Mesothelial cell of epicardium (in vitro differentiated cells): Measurements from ENCODE around the gene MTARC1. TPM values are rescaled to one million over a fixed set of nuclear protein-coding genes. Genes with fewer than 3 reads are reported as not detected.

Experiments
- DNase-seq, 2 experiments: peaks; one replicate each; pipeline ENCODE4 v3.0.0; 2021; ENCODE audit warnings: low spot score in 2 of 2; ENCODE audit not compliant: unreplicated experiment in 2 of 2
- H3K27ac Mint-ChIP-seq: 2 replicates; pipeline ENCODE4 v1.8.0; 2021; ENCODE audit warnings: mixed read lengths
- H3K27me3 Mint-ChIP-seq: 2 replicates; pipeline ENCODE4 v1.8.0; 2021; ENCODE audit warnings: low read depth, mixed read lengths
- H3K36me3 Mint-ChIP-seq: 2 replicates; pipeline ENCODE4 v1.8.0; 2021; ENCODE audit warnings: mixed read lengths
- H3K4me1 Mint-ChIP-seq: 2 replicates; pipeline ENCODE4 v1.8.0; 2021; ENCODE audit warnings: mixed read lengths
- H3K4me3 Mint-ChIP-seq: 2 replicates; pipeline ENCODE4 v1.8.0; 2021; ENCODE audit warnings: mild to moderate bottlenecking, moderate library complexity, mixed read lengths
- H3K9me3 Mint-ChIP-seq: 2 replicates; pipeline ENCODE4 v1.8.0; 2021; ENCODE audit warnings: mixed read lengths
- total RNA-seq: library from RNA; stranded (reverse); gene quantifications from 3 replicates; pipeline ENCODE4 v1.2.1, GENCODE V29; 2021
- TF ChIP-seq, protein P1 (sequence below): fragments of 200-600 bp; sonication (generic); IDR thresholded peaks from one replicate; pipeline ENCODE4 v1.5.0; 2021; ENCODE audit warnings: antibody characterized with exemption; ENCODE audit not compliant: unreplicated experiment

The MTARC1 gene
- total RNA-seq, 1 donor from 2014 or later, result 11.9 TPM

DNA sequence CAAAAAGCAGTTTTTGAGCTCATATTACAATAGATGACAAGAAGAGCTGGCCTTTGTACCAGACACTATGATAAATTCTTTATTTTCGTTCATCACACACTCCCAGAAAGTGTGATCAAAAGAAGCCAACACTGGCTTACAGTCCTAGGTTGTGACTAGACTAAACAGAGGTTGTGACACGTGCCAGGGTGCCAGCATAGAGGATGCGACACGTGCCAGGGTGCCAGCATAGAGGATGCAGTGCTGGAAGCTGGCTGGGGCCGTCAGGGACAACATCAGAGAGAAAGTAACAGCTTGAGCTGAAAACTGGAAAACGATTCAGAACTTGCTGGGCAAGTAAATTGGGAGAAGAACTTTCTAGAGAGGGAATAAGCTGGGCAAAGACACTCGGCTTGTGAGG is 2.2 kb downstream of the MTARC1 start:
- no peaks in the 10 kb centered on the region for H3K27me3 Mint-ChIP-seq
- no peaks in the 10 kb centered on the region for H3K9me3 Mint-ChIP-seq
- peaks cover 2% of the 10 kb centered on the region for H3K36me3 Mint-ChIP-seq
- no peak for DNase-seq
- H3K27ac Mint-ChIP-seq, result no peak overlapping the region
- H3K4me3 Mint-ChIP-seq, result no peak overlapping the region
- peaks cover 16% of the 10 kb centered on the region for H3K4me1 Mint-ChIP-seq
- TF ChIP-seq, protein P1, sequence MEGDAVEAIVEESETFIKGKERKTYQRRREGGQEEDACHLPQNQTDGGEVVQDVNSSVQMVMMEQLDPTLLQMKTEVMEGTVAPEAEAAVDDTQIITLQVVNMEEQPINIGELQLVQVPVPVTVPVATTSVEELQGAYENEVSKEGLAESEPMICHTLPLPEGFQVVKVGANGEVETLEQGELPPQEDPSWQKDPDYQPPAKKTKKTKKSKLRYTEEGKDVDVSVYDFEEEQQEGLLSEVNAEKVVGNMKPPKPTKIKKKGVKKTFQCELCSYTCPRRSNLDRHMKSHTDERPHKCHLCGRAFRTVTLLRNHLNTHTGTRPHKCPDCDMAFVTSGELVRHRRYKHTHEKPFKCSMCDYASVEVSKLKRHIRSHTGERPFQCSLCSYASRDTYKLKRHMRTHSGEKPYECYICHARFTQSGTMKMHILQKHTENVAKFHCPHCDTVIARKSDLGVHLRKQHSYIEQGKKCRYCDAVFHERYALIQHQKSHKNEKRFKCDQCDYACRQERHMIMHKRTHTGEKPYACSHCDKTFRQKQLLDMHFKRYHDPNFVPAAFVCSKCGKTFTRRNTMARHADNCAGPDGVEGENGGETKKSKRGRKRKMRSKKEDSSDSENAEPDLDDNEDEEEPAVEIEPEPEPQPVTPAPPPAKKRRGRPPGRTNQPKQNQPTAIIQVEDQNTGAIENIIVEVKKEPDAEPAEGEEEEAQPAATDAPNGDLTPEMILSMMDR, result no peak

DNA sequence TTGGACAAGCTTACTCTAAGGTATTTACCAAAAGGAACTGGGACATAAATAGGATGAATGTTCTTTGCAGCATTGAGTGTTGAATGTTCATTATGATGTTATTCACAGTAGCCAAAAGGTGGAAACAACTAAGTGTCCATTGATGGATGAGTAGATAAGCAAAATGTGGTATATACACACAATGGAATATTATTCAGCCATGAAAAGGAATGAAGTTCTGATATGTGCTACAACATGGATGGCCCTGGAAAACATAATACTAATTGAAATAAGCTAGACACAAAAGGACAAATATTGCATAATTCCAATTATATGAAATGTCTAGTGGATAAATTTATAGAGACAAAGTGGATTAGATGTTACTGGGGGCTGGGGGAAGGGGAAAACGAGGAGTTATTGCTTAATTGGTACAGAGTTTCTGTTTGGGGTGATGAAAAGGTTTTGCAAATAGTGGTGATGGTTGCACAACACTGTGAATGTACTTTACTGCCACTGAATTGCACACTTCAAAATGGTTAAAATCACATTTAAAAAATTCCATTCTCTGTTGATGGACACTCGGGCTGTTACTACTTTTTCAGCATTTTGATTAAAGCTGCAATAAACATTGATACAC is 2.9 kb downstream of the MTARC1 start:
- no peak overlapping the region for H3K27ac Mint-ChIP-seq
- peaks cover 2% of the 10 kb centered on the region for H3K36me3 Mint-ChIP-seq
- DNase-seq, result no peak

DNA sequence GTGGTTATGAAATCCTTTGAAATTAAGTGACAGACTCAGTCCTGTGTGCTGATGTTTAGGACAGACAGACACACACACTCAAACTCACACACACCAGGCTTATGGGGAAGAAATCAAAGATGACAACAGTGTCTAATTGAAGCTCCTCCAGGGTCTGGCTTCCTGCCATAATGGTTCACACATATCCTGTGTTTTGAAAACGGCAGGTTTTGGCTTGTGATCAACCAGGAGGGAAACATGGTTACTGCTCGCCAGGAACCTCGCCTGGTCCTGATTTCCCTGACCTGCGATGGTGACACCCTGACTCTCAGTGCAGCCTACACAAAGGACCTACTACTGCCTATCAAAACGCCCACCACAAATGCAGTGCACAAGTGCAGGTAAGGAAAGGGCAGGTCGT is 4.6 kb downstream of the MTARC1 start:
- no peak overlapping the region for H3K27ac Mint-ChIP-seq
- H3K9me3 Mint-ChIP-seq, result no peaks in the 10 kb centered on the region
- no peaks in the 10 kb centered on the region for H3K27me3 Mint-ChIP-seq
- TF ChIP-seq, protein P1, result no peak
- H3K36me3 Mint-ChIP-seq, result peaks cover 2% of the 10 kb centered on the region
- no peak for DNase-seq
- peaks cover 11% of the 10 kb centered on the region for H3K4me1 Mint-ChIP-seq
- no peak overlapping the region for H3K4me3 Mint-ChIP-seq

More for the DNA sequence above, 2.9 kb downstream of the MTARC1 start:
- H3K27me3 Mint-ChIP-seq, result no peaks in the 10 kb centered on the region
- H3K4me3 Mint-ChIP-seq, result no peak overlapping the region
- peaks cover 16% of the 10 kb centered on the region for H3K4me1 Mint-ChIP-seq
- no peaks in the 10 kb centered on the region for H3K9me3 Mint-ChIP-seq
- TF ChIP-seq, protein P1, result no peak

DNA sequence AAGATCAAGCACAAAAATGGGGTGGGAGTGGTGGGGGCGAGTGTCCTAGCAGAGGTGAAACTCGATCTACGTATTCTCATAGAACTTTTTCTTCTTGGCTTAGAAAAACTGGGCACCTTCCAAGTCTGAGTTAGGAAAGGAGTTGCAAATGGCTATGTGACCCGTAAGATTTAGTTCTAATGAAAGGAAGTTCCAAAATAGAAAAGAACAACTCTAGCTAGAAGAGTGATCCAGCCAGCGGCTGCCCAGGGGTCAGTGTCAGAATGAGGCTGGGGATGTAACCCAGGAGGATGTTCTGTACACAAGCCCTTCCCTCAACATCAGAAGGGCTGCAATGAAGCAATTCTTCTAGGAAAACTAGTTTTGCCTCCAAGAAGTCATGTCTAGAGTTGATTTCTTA is 5.2 kb downstream of the MTARC1 start:
- Mint-ChIP-seq H3K4me1 (peaks cover 10% of the 10 kb centered on the region), H3K36me3 (peaks cover 2% of the 10 kb centered on the region), H3K4me3 (no peak overlapping the region), H3K27me3 (no peaks in the 10 kb centered on the region), H3K9me3 (no peaks in the 10 kb centered on the region), H3K27ac (no peak overlapping the region)
- TF ChIP-seq, protein P1, result no peak
- DNase-seq, result no peak

DNA sequence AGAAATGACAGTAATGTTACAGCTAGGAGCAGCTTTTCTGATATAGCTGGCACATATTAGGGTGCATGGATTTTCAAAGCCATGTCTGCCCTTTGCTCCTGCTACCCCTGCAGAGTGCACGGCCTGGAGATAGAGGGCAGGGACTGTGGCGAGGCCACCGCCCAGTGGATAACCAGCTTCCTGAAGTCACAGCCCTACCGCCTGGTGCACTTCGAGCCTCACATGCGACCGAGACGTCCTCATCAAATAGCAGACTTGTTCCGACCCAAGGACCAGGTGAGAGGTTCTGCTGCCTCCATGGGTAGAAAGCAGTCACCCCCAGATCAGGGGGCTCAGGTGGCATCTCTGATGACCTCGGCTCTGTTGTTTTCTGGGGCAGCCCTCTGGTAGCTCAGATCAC is 9.8 kb downstream of the MTARC1 start:
- TF ChIP-seq, protein P1, result no peak
- Mint-ChIP-seq H3K4me3 (no peak overlapping the region), H3K4me1 (no peaks in the 10 kb centered on the region), H3K27ac (no peak overlapping the region), H3K27me3 (no peaks in the 10 kb centered on the region), H3K9me3 (no peaks in the 10 kb centered on the region), H3K36me3 (peaks cover 2% of the 10 kb centered on the region)
- no peak for DNase-seq

DNA sequence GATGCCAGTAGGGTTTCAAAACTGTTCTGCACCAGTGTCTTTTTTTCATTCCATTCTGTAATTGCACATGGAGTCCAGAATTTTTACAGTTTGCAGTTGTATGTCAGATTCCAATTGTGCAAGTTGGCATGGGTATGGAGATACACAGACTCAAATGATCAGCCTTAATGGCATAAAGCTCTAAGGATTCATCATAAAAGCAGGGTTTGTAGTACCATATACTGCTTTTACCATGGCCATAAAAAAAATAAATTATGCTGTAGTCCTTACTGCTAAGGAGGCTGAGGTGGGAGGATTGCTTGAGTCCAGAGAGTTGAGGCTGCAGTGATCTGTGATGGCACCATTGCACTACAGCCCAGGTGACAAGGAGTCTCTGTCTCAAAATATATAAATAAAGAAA is 10.3 kb downstream of the MTARC1 start:
- Mint-ChIP-seq H3K36me3 (peaks cover 2% of the 10 kb centered on the region), H3K9me3 (no peaks in the 10 kb centered on the region), H3K27me3 (no peaks in the 10 kb centered on the region), H3K27ac (no peak overlapping the region), H3K4me3 (no peak overlapping the region), H3K4me1 (no peaks in the 10 kb centered on the region)
- TF ChIP-seq, protein P1, result no peak
- DNase-seq, result no peak
